Endothelial cell of umbilical vein (primary cell): ENCODE results near the gene ERCC2. TPM values are rescaled to one million over a fixed set of nuclear protein-coding genes. Genes with fewer than 3 reads are reported as not detected.

Experiments
- BruUV-seq: library from RNA; stranded (reverse); fragments of 400-500 nt; replicated peaks from 2 replicates; lab custom pipeline; 2021; lab: Mats Ljungman, UMichigan
- CTCF ChIA-PET: fragments of 300-600, 350-600 bp; sonication (Branson Sonifier 250); formaldehyde crosslinking; loops from one replicate; lab custom pipeline; 2021; ENCODE audit warnings: antibody characterized with exemption, inconsistent platforms; lab: Charles Lee
- POLR2A ChIA-PET: fragments of 300-600, 350-600 bp; sonication (Branson Sonifier 250); formaldehyde crosslinking; loops from one replicate; lab custom pipeline; 2021; ENCODE audit warnings: antibody characterized with exemption, inconsistent platforms; lab: Charles Lee
- DNase-seq: peaks from one replicate; pipeline ENCODE4 v3.0.0-alpha.2; 2011; ENCODE audit warnings: low read depth, low spot score
- FAIRE-seq: peaks from 2 replicates; lab custom pipeline; 2011; peaks lifted over from hg19 to GRCh38; lab: Jason Lieb, UNC
- H2AFZ ChIP-seq: 2 replicates; pipeline ENCODE4 v1.6.0; 2012; ENCODE audit warnings: low read depth, low read length, control low read depth, inconsistent platforms
- H3K27ac ChIP-seq: 2 replicates; pipeline ENCODE4 v1.5.1; 2011; ENCODE audit warnings: low read depth, mild to moderate bottlenecking, control low read depth, low read length, moderate library complexity; ENCODE audit not compliant: insufficient read depth
- H3K27me3 ChIP-seq, 2 experiments: 2 replicates each; pipeline versions ENCODE4 v1.6.0 to v1.6.1; 2011; ENCODE audit warnings: low read length in 2 of 2, mixed read lengths in 1 of 2; ENCODE audit not compliant: control insufficient read depth in 2 of 2, insufficient read depth in 2 of 2
- H3K36me3 ChIP-seq, 2 experiments: 2 replicates in 1 of 2; 3 replicates in 1 of 2; pipeline ENCODE4 v1.5.1; 2011; ENCODE audit warnings: low read length in 2 of 2, mild to moderate bottlenecking in 1 of 2, moderate library complexity in 1 of 2; ENCODE audit not compliant: control insufficient read depth in 2 of 2, insufficient read depth in 2 of 2; ENCODE audit errors: extremely low read depth in 1 of 2
- H3K4me1 ChIP-seq: 3 replicates; pipeline ENCODE4 v1.5.1; 2011; ENCODE audit warnings: mild to moderate bottlenecking, low read length; ENCODE audit not compliant: control insufficient read depth, insufficient read depth; ENCODE audit errors: extremely low read depth
- H3K4me2 ChIP-seq: 2 replicates; pipeline ENCODE4 v1.6.1; 2011; ENCODE audit warnings: low read length, control low read depth, mixed read lengths; ENCODE audit not compliant: insufficient read depth
- H3K4me3 ChIP-seq, 3 experiments: fragments of 200-600 bp in 1 of 3; sonication (generic), shearing (Covaris generic) in 1 of 3; replicated peaks in 1 of 3; 2 replicates each; pipeline ENCODE4 v1.5.1; 2011 to 2016; ENCODE audit warnings: control low read depth in 3 of 3, low read length in 3 of 3, mild to moderate bottlenecking in 2 of 3, inconsistent platforms in 1 of 3, low read depth in 1 of 3, moderate library complexity in 1 of 3; ENCODE audit not compliant: insufficient read depth in 1 of 3
- H3K79me2 ChIP-seq: 2 replicates; pipeline ENCODE4 v1.6.0; 2012; ENCODE audit warnings: low read length, inconsistent platforms; ENCODE audit not compliant: control insufficient read depth, insufficient read depth
- H3K9ac ChIP-seq: replicated peaks from 2 replicates; pipeline ENCODE3; 2011; ENCODE audit warnings: low read length, control low read depth; ENCODE audit not compliant: insufficient read depth; ENCODE audit errors: extremely low read depth
- H3K9me1 ChIP-seq: replicated peaks from 3 replicates; pipeline ENCODE4 v1.6.0; 2011; ENCODE audit warnings: mild to moderate bottlenecking, low read length; ENCODE audit not compliant: control insufficient read depth, insufficient read depth; ENCODE audit errors: extremely low read depth
- H3K9me3 ChIP-seq: replicated peaks from 2 replicates; pipeline ENCODE4 v1.5.1; 2012; ENCODE audit warnings: low read length, inconsistent platforms; ENCODE audit not compliant: control insufficient read depth, insufficient read depth
- H4K20me1 ChIP-seq: replicated peaks from 2 replicates; pipeline ENCODE3; 2011; ENCODE audit warnings: mild to moderate bottlenecking, low read length; ENCODE audit not compliant: control insufficient read depth, insufficient read depth; ENCODE audit errors: extremely low read depth
- CTCF ChIP-seq, 2 donors: IDR thresholded peaks; 1 replicate in 1 of 2; 2 replicates in 1 of 2; pipeline ENCODE4 v1.5.1; 2011; ENCODE audit warnings: low read length in 2 of 2, mild to moderate bottlenecking in 2 of 2, moderate library complexity in 2 of 2, control low read depth in 1 of 2, inconsistent platforms in 1 of 2, low read depth in 1 of 2; ENCODE audit not compliant: insufficient read depth in 1 of 2; ENCODE audit errors: extremely low read depth in 1 of 2
- EZH2 ChIP-seq: IDR thresholded peaks from 2 replicates; pipeline ENCODE4 v1.6.1; 2012; ENCODE audit warnings: borderline replicate concordance, low read depth, mild to moderate bottlenecking, moderate library complexity, low read length, inconsistent platforms; ENCODE audit not compliant: severe bottlenecking
- FOS ChIP-seq: IDR thresholded peaks from 2 replicates; pipeline ENCODE4 v1.6.1; 2011; ENCODE audit warnings: mild to moderate bottlenecking, low read length, moderate library complexity, borderline replicate concordance; ENCODE audit not compliant: insufficient read depth
- GATA2 ChIP-seq: IDR thresholded peaks from 2 replicates; pipeline ENCODE4 v1.7.0; 2011; ENCODE audit warnings: low read depth, mild to moderate bottlenecking, moderate library complexity, mixed read lengths, low read length; ENCODE audit not compliant: insufficient read length, insufficient read depth
- JUN ChIP-seq: IDR thresholded peaks from 2 replicates; pipeline ENCODE4 v1.6.1; 2011; ENCODE audit warnings: borderline replicate concordance, low read depth; ENCODE audit not compliant: insufficient read length, insufficient read depth
- MAX ChIP-seq: IDR thresholded peaks from 2 replicates; pipeline ENCODE4 v1.6.1; 2011; ENCODE audit not compliant: insufficient read depth, insufficient read length
- MYC ChIP-seq: IDR thresholded peaks from one replicate; pipeline ENCODE4 v1.6.1; 2011; ENCODE audit warnings: mild to moderate bottlenecking, low read depth, low read length
- POLR2A ChIP-seq: IDR thresholded peaks from 2 replicates; pipeline ENCODE4 v1.6.1; 2012; ENCODE audit warnings: low read depth, mild to moderate bottlenecking, control low read depth, low read length
- POLR2AphosphoS5 ChIP-seq: IDR thresholded peaks from 2 replicates; pipeline ENCODE4 v1.6.1; 2012; ENCODE audit warnings: low read depth, mild to moderate bottlenecking, control low read depth, low read length, moderate library complexity; ENCODE audit not compliant: insufficient read depth
- dilution Hi-C: fragments of 300-500 bp; cut with MboI; formaldehyde crosslinking; loops from one replicate; pipeline ENCODE4 v1.15.0; 2019; ENCODE audit warnings: low sequenced_read_pairs; ENCODE audit not compliant: extremely low pct_ligation_motif_present
- intact Hi-C: fragments of 100-400 bp; cut with micrococcal nuclease; formaldehyde crosslinking; loops from one replicate; pipeline ENCODE4 v1.10.0; 2022
- polyA plus RNA-seq, 4 experiments: library from polyadenylated mRNA; depleted of rRNA in 3 of 4; stranded (reverse) in 3 of 4; unstranded in 1 of 4; fragments of >200 nt; gene quantifications; 2 replicates each; pipeline versions ENCODE4 v1.2.1 to v1.2.3, GENCODE V29; 2011 to 2012; ENCODE audit warnings: missing spikeins in 1 of 4
- total RNA-seq: library from RNA; stranded (reverse); gene quantifications from 2 replicates; pipeline ENCODE4 v1.2.3, GENCODE V29; 2021

The ERCC2 gene
- total and polyA plus RNA-seq, 2 donors (not counting 3 experiments of a cell fraction or from before 2014, with no cell fraction given): 59.9 to 61.8 TPM

DNA sequence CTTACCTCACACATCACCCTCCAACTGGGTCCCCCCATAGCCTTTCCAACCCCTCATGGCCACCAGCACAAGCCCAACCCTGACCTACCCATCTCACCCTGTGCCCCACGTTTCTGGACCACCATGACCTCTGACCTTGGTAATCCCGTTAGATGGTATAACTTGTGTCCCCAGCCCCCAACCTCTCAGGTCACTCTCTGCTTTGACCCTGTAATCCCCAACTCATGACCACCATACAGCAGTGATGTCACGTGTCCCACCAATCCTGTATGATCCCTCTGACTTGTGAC, 21.3 kb downstream of the ERCC2 start:
- no peak overlapping the region for H3K9ac ChIP-seq
- H3K4me3 ChIP-seq: no peak overlapping the region
- H3K9me1 ChIP-seq: no peaks in the 10 kb centered on the region
- DNase-seq (no peak), FAIRE-seq (no peak)
- ChIA-PET POLR2A (no interaction called here), CTCF (no interaction called here)
- dilution Hi-C loops (no loop called here), intact Hi-C loops (no loop called here)
- H4K20me1 ChIP-seq: no peaks in the 10 kb centered on the region
- no peaks in the 10 kb centered on the region for H3K27me3 ChIP-seq
- no TSS peak for BruUV-seq
- TF ChIP-seq MYC (no peak), MAX (no peak), CTCF (IDR thresholded peaks at IDR 0.05; ENCODE audit: extremely low read depth in 1 of 2, insufficient read depth in 1 of 2, low read depth in 1 of 2, low read length in 2 of 2) (no peak), FOS (no peak), POLR2A (no peak), JUN (no peak), GATA2 (no peak), EZH2 (no peak), POLR2AphosphoS5 (no peak)
- no peaks in the 10 kb centered on the region for H3K4me1 ChIP-seq
- no peak overlapping the region for H3K27ac ChIP-seq
- H2AFZ ChIP-seq: no peak overlapping the region
- no peak overlapping the region for H3K4me2 ChIP-seq
- H3K9me3 ChIP-seq: no peaks in the 10 kb centered on the region
- H3K79me2 ChIP-seq: no peaks in the 10 kb centered on the region
- H3K36me3 ChIP-seq: peaks cover 3 to 24% of the 10 kb centered on the region in 2 experiments
